Activated CD4-positive, CD25-positive, alpha-beta regulatory T cell treated with anti-CD3 and anti-CD28 coated beads, Interleukin-2, amount 50 U/mL, for 24 hours (primary cell): ENCODE results near the gene SDHA.

Experiments used
- ATAC-seq, 2 donors: fragments of 150-1000 bp; cut with Tn5 transposase; one replicate each; pipeline ENCODE4 v1.10.0; 2021; ENCODE audit warnings: mild to moderate bottlenecking in 1 of 2, moderate library complexity in 1 of 2

Gene SDHA

DNA sequence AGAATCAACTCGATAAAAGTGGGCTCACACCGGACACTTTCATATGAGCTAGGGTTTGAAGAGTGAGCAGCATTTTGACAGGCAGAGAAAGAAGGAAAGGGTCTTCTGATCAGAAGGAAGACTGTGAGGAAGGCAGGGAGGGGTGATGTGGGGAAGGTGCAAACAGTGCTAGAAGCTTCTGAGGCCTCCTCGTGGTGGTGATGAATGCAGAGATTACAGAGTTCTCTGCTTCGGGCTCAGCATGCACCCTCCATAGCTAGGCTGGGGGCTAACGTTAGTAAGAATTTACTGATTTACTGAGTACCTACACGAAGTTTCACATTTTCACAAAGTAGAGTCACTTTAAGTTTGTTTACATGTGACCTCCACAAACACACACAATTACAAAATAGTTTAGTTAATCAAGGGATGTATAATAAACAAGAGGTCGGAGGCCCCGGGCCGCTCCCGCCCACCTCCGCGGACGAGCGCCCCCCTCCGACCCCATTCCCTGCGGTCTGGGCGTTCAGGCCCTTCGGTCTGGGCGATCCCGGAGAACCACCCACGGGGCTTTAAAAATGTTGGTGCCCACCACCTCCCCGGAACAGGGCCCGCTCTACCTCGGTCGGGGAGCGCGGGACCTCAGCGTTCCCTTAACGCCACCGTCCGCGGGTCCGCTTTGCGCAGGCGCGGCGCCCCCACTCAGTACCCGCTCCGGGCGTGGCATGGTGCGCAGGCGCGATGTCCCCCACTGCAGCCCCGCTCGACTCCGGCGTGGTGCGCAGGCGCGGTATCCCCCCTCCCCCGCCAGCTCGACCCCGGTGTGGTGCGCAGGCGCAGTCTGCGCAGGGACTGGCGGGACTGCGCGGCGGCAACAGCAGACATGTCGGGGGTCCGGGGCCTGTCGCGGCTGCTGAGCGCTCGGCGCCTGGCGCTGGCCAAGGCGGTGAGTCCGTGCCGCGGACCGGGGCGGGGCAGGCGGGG is at the start of gene SDHA, which contains the start of gene CCDC127:
TSS of gene SDHA (plus strand) at position 827 of the 963 bp plus-strand sequence. CDS start at position 863, 36 bp downstream.
TSS of gene CCDC127 (minus strand) at position 660 of the 963 bp plus-strand sequence. CDS start 1,304 bp downstream, outside the sequence.
- ATAC-seq, result peak; percentile 81 to 84

DNA sequence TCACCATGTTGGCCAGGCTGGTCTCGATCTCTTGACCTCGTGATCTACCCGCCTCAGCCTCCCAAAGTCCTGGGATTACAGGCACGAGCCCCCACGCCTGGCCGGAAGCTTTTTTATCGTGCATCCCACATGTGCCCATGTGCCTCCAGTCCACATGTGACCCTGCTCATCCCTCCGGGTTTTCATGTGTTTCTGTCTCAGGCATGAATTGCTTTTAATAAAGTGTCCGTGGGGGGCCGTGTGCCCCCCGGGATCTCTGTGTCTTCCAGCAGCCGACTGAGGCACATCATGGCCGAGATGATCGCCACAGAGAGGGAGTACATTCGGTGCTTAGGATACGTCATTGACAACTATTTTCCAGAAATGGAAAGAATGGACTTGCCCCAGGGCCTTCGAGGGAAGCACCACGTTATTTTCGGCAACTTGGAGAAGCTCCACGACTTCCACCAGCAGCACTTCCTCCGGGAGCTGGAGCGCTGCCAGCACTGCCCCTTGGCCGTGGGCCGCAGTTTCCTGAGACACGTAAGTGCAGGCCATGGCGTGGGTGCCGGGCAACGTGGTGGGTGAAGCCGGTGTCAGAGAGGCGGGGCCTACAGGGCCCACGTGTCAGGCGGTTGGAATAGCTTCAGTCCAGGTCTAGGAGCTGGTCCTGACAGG is 48.9 kb upstream of the SDHA start:
- ATAC-seq, result no peak

DNA sequence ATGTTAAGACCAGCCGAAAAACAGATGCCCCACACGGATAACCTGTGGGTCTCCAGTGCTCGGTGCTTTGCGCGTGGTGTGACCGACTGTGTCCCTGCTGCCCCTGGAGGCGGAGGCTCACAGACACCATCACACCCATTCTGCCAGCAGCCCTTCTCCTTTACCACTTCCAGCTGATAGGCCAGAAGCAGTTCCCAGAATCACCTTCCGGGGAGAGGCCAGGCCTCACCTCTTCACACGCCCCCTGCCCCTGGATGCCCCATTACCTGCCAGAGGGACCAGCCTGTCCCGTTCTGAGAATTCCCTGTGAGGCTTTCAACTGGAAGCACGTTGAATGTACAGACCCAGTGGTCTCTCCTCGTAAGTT is 48.4 kb upstream of the SDHA start:
- ATAC-seq, result no peak

DNA sequence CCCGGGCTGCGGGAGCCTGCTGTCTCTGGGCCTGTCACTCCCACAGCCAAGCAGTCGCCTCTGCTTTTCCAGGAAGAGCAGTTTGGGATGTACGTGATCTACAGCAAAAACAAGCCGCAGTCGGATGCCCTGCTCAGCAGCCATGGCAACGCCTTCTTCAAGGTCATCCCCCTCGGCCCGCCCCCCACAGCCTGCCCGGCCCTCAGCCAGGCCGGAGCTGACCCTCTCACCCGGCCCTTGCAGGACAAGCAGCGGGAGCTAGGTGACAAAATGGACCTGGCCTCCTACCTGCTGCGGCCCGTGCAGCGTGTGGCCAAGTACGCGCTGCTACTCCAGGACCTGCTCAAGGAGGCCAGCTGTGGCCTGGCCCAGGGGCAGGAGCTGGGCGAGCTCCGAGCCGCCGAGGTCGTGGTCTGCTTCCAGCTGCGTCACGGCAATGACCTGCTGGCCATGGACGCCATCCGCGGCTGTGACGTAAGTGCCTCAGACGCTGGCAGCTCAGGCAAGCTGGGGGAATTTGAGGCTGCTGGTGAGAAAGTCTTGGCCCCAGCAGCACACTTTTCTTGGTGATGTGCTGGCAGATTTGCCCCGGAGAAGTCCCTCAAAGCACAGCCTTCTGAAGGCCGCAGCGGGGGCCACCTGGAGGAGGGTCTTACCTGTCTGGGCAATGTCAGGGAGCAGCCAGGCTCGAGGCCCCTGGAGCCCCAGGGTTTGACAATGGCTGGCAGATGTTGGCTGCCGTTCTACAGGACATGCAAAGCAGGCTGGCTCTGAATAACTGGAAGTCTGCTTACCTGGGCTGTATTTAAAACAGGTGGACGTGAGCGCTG is 46.9 kb upstream of the SDHA start:
- no peak for ATAC-seq

DNA sequence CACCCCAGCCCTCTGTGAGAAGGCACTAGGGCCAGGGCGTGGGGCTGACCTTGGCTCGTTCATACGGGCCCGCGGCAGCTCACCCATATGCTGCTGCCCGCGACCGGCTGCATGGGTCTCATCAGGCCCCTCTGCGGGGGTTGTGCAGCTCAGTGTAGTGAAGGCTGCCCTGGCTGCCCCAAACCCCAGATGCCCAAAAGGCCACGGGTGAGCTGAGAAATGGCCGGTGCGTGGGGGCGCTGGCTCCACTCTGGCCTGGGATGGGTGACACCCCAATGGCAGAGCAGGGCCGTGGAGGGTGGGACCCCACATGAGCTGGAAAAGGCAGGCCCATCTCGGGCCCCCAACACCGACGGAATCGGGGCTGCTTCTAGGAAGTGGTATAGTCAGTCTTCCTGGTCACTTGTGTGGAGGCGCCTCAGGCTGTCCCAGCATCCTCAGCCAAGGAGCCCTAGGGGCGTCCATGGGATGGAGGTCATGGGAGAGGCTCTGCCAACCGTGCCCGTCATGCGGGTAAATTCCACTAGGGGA is 46.3 kb upstream of the SDHA start:
- ATAC-seq, result no peak

DNA sequence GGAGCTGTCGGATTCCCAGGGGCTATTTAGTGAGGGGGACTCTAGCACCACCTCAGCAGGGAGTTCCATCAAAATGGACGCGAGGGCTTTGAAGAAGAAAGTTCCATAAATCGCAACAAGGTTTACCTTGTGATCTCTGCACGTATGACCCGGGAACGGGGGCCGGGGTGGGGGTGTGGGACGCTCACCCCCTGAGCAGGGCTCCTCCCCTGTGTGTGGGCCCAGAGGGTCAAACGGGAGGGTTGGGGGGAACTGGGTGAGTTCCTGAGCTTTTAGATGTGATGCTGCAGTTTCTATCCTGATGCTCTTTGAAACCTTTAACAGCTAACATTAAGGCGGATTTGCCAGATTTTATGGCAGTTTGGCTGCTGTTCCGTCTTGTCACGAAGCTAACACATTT is 45.7 kb upstream of the SDHA start:
- ATAC-seq, result no peak

DNA sequence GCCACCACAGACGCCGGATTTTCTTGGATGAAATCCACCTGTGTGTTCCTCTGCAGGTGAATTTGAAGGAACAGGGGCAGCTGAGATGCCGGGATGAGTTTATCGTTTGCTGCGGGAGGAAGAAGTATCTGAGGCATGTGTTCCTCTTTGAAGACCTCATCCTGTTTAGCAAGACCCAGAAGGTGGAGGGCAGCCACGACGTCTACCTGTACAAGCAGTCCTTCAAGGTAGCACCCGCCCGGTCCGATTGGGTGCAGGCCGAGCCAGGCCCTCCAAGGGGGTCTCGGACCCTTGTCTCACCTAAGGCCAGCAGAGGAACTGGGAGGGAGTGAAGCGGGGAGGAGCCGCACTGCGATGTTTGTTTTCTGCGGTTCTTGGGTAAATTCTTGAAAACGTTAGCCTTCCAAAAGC is 45.3 kb upstream of the SDHA start:
- ATAC-seq, result no peak

DNA sequence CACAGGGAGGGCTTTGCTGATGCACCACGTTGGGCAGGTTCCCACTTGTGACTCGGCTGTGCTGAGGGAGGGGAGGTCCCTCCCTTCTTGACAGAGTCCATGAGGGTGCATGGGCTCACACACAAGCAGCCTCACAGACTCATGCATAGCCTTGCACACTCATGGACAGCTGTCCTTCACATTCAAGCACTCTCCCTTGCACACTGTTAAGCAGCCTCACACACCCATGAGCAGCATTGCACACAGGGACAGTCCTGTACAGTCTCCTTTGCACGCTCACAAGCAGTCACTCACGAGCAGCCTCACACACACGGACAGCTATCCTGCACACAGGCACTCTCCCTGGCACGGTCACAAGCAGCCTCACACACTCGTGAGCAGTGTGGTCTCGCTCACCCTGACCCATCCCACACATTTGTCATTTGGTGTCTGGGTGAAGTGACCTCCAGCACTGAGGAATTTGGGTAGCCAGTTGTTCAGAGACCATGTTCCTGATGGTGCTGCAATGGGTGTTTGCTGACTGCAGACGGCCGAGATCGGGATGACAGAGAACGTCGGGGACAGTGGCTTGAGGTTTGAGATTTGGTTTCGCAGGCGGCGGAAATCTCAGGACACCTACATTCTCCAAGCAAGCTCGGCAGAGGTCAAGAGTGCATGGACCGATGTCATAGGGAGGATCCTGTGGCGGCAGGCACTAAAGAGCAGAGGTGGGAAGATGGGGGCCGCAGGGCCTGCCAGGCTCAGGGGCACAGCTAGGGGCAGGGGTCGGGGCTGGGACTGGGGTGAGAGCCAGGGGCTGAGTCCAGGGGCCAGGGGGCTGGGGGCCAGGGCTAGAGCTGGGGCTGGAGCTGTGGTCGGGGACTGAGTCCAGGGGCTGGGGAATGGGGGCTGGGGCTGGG is 44.5 kb upstream of the SDHA start:
- ATAC-seq, result no peak

DNA sequence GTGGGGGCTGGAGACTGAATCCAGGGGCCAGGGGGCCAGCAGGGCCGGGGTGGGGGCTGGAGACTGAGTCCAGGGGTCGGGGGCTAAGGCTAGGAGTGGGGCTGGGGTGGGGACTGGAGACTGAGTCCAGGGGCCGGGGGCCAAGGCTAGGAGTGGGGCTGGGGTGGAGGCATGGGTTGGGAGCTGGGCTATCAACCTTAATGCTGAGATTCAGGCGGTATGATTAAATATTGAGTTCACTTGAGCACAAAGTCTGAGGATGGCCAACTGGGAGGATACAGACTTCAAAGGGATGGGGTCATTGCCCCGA is 43.9 kb upstream of the SDHA start:
- ATAC-seq, result no peak

DNA sequence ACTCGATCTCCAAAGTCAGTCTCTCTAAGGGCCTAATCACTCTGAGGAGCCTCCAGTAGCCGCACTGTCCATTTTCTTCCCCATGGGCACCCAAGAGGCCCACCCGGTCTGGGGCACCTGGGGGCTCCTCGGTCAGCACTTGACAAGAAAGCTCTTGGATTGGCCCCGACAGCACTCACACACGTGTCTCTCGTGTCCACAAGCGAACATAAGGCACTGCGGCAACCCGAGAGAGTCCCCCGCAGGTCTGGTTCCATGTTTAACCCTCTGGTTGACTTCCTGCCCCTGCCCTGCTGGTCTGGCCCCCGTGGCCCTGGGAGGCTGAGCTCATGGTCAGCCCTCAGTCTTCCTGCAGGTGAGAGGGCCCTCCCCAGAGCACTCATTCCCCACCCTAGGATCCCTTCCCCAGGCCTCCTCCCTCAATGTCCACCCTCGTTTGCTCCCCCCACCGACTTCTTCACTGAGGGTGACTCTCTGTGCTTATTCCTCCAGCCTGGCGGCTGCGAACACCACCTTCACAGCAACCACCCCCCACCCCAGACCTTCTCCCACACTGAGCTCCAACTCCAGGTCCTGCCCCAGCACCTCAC is 43.1 kb upstream of the SDHA start:
- ATAC-seq, result no peak

DNA sequence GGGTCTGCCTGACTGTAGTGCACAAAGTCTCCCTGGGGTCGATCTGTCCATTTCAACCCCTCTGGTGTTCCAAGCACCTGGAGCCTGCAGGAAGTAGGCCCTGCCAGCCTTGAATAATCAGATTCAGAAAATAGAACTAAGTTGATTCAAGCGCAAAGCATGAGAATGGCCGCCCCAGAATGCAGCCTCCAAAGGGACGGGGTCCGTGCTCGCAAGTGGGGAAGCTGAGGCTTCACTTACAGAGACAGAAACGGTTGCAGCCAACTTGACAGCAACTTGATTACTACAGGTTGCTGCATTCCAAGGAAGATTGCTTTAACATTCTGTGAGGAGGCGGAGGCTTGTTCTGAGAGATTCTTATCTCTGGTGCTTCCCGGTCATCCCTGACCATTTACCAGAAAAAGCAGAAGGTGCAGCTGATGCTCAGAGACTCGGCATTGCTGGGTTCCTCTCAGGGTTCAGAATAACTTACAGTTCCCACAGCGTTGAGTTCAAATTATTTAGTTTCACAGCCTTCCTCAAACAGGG is 41.8 kb upstream of the SDHA start:
- no peak for ATAC-seq

DNA sequence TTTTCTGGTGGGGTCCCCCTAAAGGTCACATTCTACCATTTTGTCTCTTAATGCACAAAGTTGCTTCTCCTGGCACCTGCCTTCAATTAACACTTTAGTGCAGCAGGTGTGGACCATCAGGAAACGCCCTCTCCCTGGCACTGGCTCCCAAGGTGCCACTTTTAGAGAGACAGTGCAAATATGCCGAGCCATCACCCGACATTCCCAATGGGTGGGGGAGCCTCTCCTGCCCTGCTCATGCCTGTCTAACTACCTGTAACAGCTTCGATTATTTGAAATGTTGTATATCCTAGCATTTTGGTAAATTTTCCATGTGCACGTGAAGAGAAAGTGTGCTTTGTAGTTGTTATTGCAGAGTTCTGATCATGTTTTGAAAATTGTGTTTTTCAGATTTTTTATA is 40.0 kb upstream of the SDHA start:
- ATAC-seq, result no peak

DNA sequence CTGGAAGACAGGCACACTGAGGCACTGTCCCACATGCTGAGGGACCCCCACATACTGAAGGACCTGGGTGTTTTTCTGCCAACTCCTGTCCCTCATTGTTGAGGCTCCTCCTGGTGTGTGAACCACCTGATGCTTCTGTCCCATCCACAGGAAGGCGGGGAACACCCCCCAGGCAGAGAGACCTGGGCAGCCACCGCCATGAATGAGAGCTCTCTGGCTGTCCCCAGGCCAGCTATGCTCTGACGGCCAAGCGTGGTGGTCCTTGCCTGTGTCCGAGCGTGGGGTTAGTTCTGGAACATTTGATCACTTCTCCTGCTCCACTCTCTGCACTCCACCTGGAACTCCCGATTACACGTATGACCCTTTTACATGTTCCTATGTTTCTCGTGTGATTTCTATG is 38.7 kb upstream of the SDHA start:
- no peak for ATAC-seq

DNA sequence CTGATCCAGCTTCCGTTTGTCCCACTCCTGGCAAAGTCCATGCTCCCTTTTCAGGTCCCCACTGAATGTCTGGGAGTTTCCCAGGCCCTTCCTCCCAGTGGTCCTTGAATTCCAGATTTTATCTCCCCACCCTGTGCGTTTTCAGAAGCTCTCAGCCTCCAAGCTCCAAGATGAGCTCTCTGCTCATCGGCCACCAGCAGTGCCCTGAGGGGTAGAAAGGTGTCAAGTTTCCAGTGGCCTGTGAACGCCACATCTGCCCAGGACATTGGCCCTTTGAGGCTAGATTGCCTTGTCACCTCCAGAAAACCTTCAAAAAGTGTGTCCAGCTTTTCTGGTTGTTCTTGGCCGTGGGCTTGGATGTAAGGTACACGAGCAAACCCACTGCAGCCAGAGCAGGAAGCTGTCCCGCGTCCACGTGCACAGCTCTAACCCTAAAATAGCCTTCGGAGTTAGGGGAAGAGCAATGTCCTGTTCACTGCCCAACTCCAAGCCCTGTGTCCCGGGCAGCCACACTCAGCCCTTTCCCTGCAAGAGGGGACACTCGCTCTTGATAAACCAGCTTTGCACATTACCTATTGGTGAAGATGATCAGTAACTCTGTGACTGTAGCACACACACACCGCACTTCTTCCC is 37.7 kb upstream of the SDHA start:
- no peak for ATAC-seq

DNA sequence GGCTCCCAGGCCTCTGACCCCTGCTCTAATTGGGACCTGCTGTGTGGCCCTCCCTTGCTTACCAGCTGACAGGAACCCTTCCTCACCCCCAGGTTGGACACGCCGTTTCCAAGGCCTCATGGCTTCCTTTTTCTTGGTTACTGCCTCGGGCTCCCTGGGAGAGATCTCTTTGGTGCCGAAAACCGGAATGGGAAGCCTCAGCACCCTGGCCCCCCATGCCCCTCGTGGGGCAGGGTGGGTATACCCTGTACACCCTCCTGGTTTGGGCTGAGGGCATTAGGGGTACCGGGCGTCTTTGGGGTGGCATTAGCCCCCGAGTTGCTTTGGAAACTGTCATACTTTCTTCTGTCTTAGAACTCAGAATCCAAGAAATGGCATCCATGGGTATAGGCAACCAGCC is 37.0 kb upstream of the SDHA start:
- ATAC-seq, result no peak

DNA sequence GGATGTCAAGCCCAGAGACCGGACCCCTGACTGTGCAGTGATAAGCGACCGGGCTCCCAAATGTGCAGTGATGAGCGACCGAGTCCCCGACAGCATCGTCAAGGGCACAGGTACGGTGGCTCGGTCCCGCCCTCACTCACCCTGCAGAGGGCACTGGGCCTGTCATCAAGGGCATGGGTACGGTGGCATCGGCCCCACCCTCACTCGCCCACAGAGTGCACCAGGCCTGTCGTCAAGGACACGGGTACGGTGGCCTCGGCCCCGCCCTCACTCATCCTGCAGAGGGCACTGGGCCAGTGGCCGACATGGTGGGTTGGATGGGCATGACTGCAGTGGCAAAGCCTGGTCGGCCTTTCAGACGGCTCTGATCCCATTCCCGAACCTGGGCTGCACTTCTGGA is 36.6 kb upstream of the SDHA start:
- no peak for ATAC-seq

DNA sequence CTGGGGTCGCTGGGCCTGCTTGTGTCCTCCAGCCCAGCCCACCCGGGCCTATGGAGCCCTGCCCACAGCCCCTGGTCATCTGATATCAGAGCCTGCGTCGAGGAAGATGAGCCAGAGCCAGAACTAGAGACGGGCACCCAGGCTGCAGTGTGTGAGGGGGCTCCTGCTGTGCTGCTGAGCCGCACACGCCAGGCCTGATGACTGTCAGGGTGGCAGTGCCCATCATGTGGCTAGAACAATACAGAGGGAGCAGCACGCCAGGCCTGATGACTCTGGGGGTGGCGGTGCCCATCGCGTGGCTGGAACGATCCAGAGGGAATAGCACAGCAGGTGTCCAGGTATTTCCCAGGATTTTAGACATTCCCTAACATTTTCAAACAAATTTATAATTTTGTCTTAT is 36.0 kb upstream of the SDHA start:
- ATAC-seq, result no peak

DNA sequence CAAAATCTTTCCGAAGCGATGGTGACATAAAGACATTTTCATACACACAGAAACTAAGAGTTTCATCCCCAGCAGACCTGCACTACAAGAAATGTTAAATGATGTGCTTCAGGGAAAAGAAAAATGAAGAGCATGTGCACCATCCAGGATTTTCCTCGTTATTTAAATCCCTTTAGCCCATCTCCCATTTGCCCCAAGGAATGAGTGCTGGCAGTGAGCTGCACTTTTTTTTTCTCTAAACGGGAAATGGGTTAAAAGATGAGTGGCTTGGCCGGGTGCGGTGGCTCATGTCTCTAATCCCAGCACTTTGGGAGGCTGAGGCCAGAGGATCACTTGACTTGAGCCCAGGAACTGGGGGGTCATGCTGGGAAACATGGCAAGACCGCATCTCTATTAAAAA is 33.6 kb upstream of the SDHA start:
- ATAC-seq, result no peak

DNA sequence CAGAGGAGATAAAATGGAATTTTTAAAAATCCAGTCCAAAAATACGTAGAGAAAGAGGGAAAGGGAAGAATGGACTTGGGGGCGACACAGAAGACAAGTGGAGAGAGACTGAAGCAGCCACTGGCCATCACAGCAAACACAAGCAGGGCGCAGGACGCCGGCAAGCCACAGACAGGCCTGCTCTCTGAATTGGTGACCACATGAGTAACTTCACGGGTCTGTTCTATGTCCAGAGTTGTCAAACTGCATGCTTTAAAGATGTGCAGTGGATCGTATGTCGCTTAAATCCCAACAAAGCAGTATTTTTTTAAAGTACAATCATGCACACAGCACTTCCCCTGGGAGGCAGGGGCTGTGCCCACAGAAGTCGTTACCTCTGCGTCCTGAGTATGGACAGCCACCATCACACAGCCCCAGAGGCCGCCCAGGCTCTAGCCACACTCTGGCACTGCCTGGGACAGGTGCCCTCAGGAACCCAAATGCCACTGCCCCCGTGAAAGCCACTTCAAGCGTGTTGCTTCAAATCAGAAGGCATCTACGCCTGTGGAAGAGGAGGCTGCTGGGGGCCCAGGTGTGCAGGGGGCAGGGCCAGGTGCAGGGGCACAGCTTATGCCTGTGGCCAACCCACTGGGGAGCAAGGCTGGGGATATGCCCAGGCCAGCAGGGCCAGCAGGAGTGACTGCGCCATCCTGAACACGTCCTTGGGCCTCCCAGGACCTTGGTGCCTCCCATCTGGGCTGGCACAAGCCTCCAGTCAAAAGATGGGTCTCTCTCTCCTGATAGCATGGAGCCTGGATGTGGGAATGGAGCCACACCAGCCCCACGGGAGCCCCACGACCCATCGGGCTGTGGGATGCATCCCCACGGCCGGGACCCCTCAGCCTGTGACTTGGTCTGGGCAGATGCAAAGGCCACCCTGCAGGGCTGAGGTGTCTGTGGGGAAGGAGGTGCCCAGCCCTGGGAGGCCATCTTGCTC is 32.7 kb upstream of the SDHA start:
- no peak for ATAC-seq
